ENCODE measurements around the gene RBM12.

Gene RBM12

GRCh38 chr20:35602851-35603495, 61.7 kb downstream of the RBM12 start:
- in situ Hi-C loops (cut with MboI; ENCODE audit: low sequenced_read_pairs): no loop called here

- in situ Hi-C loops (cut with MboI; ENCODE audit: low sequenced_read_pairs): no loop called here
These were observed 62.7 kb downstream of the RBM12 start for GRCh38 chr20:35601990-35602389.

GRCh38 chr20:35600993-35601973, 63.4 kb downstream of the RBM12 start:
- in situ Hi-C loops (cut with MboI; ENCODE audit: low sequenced_read_pairs): no loop called here

- in situ Hi-C loops (cut with MboI; ENCODE audit: low sequenced_read_pairs): no loop called here
These were observed 64.3 kb downstream of the RBM12 start for GRCh38 chr20:35600176-35600992.

GRCh38 chr20:35599776-35600120, 65.0 kb downstream of the RBM12 start:
- in situ Hi-C loops (cut with MboI; ENCODE audit: low sequenced_read_pairs): no loop called here

Data from HL-60/S4 (cell line).